Measurements from ENCODE around the gene LILRA2. TPM values are rescaled to one million over a fixed set of nuclear protein-coding genes. Genes with fewer than 3 reads are reported as not detected.
"Not testable (repeated sequence)": the region's sequence is repeated elsewhere in the genome, so short reads cannot be mapped to it uniquely, and the experiment has no call there.

The LILRA2 gene
- polyA plus RNA-seq, 6 donors from 2014 or later: 1.4 to 9.2 (median 2.9) TPM

DNA sequence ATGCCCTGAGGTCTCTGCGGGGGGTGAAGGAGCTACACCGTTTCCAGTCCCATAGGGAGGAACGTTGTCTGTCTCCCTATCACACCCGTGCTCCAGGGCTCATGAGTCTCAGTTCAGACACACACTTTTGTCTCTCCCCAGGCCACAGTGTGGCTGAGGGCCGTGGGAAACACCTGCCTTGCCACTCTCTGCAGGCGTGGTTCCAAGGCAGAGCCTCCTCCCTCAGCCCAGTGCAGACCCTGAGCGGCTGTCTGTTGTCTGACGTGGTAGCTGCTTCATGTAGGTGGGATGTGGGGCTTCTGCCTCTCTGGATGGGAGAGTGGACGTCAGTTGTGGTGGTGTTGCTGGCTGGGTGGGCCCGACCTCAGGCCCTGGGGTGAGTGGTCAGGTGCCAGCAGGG is 50.6 kb downstream of the LILRA2 start:
- Mint-ChIP-seq H3K4me1 (peaks cover 63 to 92% (median 86%) of the 10 kb centered on the region in 3 donors), H3K4me3 (peak overlapping the region; percentile 78 to 95 (median 86))

DNA sequence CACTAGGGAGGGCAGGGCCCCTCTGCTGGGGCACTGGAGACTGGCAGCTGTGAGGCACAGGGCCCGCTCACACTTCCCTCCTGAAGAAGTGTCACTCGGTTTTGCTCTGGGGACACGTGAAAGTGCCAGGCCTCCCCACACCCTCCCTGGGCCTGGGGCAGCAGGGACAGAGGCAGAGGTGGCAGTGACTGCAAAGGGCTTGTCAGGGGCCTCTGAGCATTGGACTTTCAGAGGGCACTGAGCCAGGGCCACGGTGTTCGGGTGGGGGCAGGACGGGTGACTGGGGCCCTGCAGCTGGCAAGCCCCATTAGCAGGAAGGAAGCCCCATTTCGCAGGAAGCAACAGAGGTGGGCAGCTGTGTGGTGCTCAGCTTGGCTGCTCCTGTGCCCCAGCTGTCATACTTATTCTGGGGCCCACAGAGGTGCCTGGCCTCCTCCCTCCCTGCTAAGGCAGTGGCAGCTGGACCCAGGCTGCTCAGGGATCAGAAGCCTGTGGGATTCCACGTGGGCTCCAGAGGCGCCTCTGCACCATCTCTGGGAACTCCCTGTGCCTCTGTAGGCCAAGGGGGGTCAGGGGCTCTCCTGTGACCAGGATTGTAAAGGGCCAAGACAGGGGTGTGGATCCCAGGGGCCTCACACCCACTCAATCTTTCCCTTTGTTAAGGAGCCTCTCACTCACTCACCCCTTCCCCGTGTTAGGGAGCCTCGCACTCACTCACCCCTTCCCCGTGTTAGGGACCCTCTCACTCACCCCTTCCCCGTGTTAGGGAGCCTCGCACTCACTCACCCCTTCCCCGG is 51.5 kb downstream of the LILRA2 start:
- peaks cover 70 to 97% (median 90%) of the 10 kb centered on the region in 3 donors for H3K4me1 Mint-ChIP-seq

More for the DNA sequence above, 50.6 kb downstream of the LILRA2 start:
- not testable (repeated sequence) for H3K9me3 Mint-ChIP-seq, H3K27me3 Mint-ChIP-seq
- peak; percentile 37 for DNase-seq
- Mint-ChIP-seq H3K27ac (peak overlapping the region; percentile 85 to 98 (median 97)), H3K36me3 (peaks cover 23 to 27% of the 10 kb centered on the region in 2 donors)
- peak; percentile 53 to 62 for ATAC-seq (ENCODE audit: low read depth in 2 of 2)

GRCh38 chr19:54626757-54627156 is 53.2 kb downstream of the LILRA2 start:
- Mint-ChIP-seq H3K36me3 (peaks cover 22 to 32% of the 10 kb centered on the region in 2 donors), H3K4me3 (peak overlapping the region in 4 of 8 donors; percentile 2 to 72 (median 48)), H3K9me3 (peaks cover 0 to 5% (median 0%) of the 10 kb centered on the region in 7 donors), H3K4me1 (peaks cover 74 to 98% (median 97%) of the 10 kb centered on the region in 3 donors), H3K27me3 (no peaks in the 10 kb centered on the region), H3K27ac (peak overlapping the region; percentile 88 to 97 (median 92))
- no peak for ATAC-seq (ENCODE audit: low read depth in 2 of 2)
- DNase-seq: no peak

More for the DNA sequence above, 51.5 kb downstream of the LILRA2 start:
- not testable (repeated sequence) for H3K27me3 Mint-ChIP-seq, H3K9me3 Mint-ChIP-seq
- peak overlapping the region; percentile 78 to 95 (median 86) for H3K4me3 Mint-ChIP-seq
- H3K36me3 Mint-ChIP-seq: peaks cover 27 to 29% of the 10 kb centered on the region in 2 donors
- DNase-seq (peak; percentile 64), ATAC-seq (ENCODE audit: low read depth in 2 of 2) (peak; percentile 82 to 84)
- peak overlapping the region; percentile 92 to 98 (median 97) for H3K27ac Mint-ChIP-seq

DNA sequence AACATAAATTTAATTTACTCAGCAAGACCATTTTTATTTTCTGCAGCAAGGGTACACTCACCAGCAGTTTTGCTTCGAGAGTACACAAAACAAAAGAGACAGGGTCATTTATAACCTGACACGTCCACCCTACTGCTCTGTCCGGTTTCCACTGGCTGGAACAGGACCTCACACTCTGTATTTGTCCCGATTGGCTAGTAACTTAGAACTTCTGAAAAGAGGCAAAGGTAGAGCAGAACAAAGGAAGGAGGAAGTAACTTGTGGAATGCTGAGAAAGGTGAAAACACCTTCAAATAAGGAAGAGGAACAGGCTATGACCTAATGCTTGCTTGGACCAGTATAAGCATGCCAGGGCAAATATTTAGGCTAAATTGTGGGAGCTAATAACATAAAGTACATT is 54.3 kb downstream of the LILRA2 start:
- DNase-seq; H3K9me3 Mint-ChIP-seq; ATAC-seq (ENCODE audit: low read depth in 2 of 2); H3K27me3 Mint-ChIP-seq: not testable (repeated sequence)
- Mint-ChIP-seq H3K36me3 (peaks cover 18 to 32% of the 10 kb centered on the region in 2 donors), H3K4me1 (peaks cover 66 to 94% (median 91%) of the 10 kb centered on the region in 3 donors), H3K4me3 (peak overlapping the region in 5 of 8 donors; percentile 30 to 65 (median 51)), H3K27ac (peak overlapping the region; percentile 61 to 94 (median 88))

GRCh38 chr19:54630262-54630661 is 56.7 kb downstream of the LILRA2 start, which contains the start of gene LILRB1:
Gene LILRB1, plus strand, starts transcription at chr19:54630484. Its CDS starts 590 bp downstream, at chr19:54631074.
- H3K4me1 Mint-ChIP-seq: peaks cover 56 to 70% (median 69%) of the 10 kb centered on the region in 3 donors
- DNase-seq: peak; percentile 39
- H3K4me3 Mint-ChIP-seq: peak within 1 kb of the TSS; percentile 60 to 97 (median 90)
- H3K27ac Mint-ChIP-seq: peak within 1 kb of the TSS; percentile 85 to 95 (median 92)
- peak; percentile 79 to 86 for ATAC-seq (ENCODE audit: low read depth in 2 of 2)
- not testable (repeated sequence) for H3K9me3 Mint-ChIP-seq, H3K27me3 Mint-ChIP-seq
- peaks cover 18 to 32% of the 10 kb centered on the region in 2 donors for H3K36me3 Mint-ChIP-seq

GRCh38 chr19:54630782-54631181 is 57.2 kb downstream of the LILRA2 start:
- Mint-ChIP-seq H3K36me3 (peaks cover 18 to 32% of the 10 kb centered on the region in 2 donors), H3K27me3 (no peaks in the 10 kb centered on the region), H3K27ac (peak overlapping the region; percentile 85 to 95 (median 92)), H3K4me3 (peak overlapping the region in 7 of 8 donors; percentile 83 to 97 (median 91)), H3K4me1 (peaks cover 51 to 65% (median 64%) of the 10 kb centered on the region in 3 donors), H3K9me3 (peaks cover 0 to 5% (median 0%) of the 10 kb centered on the region in 7 donors)
- no peak for DNase-seq
- peak in 1 of 2 donors; percentile 9 for ATAC-seq (ENCODE audit: low read depth in 2 of 2)

DNA sequence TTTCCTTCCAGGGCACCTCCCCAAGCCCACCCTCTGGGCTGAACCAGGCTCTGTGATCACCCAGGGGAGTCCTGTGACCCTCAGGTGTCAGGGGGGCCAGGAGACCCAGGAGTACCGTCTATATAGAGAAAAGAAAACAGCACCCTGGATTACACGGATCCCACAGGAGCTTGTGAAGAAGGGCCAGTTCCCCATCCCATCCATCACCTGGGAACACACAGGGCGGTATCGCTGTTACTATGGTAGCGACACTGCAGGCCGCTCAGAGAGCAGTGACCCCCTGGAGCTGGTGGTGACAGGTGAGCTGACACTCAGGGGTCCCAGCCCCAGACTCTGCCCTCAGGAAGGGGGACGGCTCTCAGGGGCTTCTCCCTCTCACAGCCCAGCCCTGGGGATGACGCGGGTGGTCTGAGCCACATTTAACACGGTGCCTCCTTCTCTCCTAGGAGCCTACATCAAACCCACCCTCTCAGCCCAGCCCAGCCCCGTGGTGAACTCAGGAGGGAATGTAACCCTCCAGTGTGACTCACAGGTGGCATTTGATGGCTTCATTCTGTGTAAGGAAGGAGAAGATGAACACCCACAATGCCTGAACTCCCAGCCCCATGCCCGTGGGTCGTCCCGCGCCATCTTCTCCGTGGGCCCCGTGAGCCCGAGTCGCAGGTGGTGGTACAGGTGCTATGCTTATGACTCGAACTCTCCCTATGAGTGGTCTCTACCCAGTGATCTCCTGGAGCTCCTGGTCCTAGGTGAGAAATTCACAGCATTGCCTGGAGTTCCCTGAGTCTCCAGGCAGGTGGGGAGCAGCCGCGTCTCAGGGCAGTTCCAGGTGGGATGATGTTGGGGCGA is 58.1 kb downstream of the LILRA2 start:
- DNase-seq; ATAC-seq (ENCODE audit: low read depth in 2 of 2); H3K9me3 Mint-ChIP-seq; H3K27me3 Mint-ChIP-seq: not testable (repeated sequence)
- H3K27ac Mint-ChIP-seq: peak overlapping the region in 4 of 6 donors; percentile 71 to 93 (median 90)
- peak overlapping the region in 6 of 8 donors; percentile 32 to 94 (median 68) for H3K4me3 Mint-ChIP-seq
- peaks cover 12 to 27% of the 10 kb centered on the region in 2 donors for H3K36me3 Mint-ChIP-seq
- peaks cover 42 to 56% (median 55%) of the 10 kb centered on the region in 3 donors for H3K4me1 Mint-ChIP-seq

GRCh38 chr19:54632517-54632916 is 58.9 kb downstream of the LILRA2 start:
- peaks cover 8 to 20% of the 10 kb centered on the region in 2 donors for H3K36me3 Mint-ChIP-seq
- DNase-seq; ATAC-seq (ENCODE audit: low read depth in 2 of 2); H3K4me3 Mint-ChIP-seq; H3K27me3 Mint-ChIP-seq; H3K9me3 Mint-ChIP-seq: not testable (repeated sequence)
- peak overlapping the region in 2 of 6 donors; percentile 69 to 92 for H3K27ac Mint-ChIP-seq
- H3K4me1 Mint-ChIP-seq: peaks cover 38 to 49% (median 47%) of the 10 kb centered on the region in 3 donors

- H3K27me3 Mint-ChIP-seq: no peaks in the 10 kb centered on the region
- H3K4me1 Mint-ChIP-seq: peaks cover 31 to 40% (median 38%) of the 10 kb centered on the region in 3 donors
- H3K36me3 Mint-ChIP-seq: peaks cover 8 to 14% of the 10 kb centered on the region in 2 donors
- no peaks in the 10 kb centered on the region for H3K9me3 Mint-ChIP-seq
- H3K4me3 Mint-ChIP-seq: no peak overlapping the region
- peak overlapping the region in 2 of 6 donors; percentile 81 to 92 for H3K27ac Mint-ChIP-seq
- ATAC-seq (ENCODE audit: low read depth in 2 of 2) (no peak), DNase-seq (no peak)
Measured at GRCh38 chr19:54633401-54633800, 59.8 kb downstream of the LILRA2 start.

DNA sequence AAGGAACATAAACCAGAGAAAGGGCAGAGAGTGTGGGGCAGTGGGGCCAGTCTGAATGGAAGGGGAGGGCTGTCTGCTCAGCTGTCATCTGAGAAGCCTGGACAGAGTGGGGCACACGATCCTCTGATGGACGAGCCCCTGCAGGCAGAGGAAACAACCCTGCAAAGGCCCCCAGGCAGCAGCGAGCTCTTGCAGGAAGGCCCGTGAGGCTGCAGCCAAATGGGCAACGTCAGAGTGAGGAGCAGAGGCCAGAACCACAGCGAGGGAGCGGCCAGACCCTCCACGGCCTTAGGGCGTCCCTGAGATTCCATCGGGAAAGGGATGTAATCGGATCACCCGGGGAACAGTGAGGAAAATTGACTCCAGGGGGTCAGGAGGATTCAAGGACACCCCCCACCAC is 62.5 kb downstream of the LILRA2 start:
- not testable (repeated sequence) for H3K36me3 Mint-ChIP-seq; H3K9me3 Mint-ChIP-seq; ATAC-seq (ENCODE audit: low read depth in 2 of 2); H3K27me3 Mint-ChIP-seq; DNase-seq; H3K27ac Mint-ChIP-seq
- H3K4me3 Mint-ChIP-seq: peak overlapping the region in 1 of 8 donors; percentile 59
- H3K4me1 Mint-ChIP-seq: peaks cover 8 to 19% (median 14%) of the 10 kb centered on the region in 3 donors

- H3K4me3 Mint-ChIP-seq: no peak overlapping the region
- ATAC-seq (ENCODE audit: low read depth in 2 of 2) (no peak), DNase-seq (no peak)
- peaks cover 0 to 4% (median 0%) of the 10 kb centered on the region in 3 donors for H3K27me3 Mint-ChIP-seq
- no peaks in the 10 kb centered on the region for H3K9me3 Mint-ChIP-seq
- H3K27ac Mint-ChIP-seq: no peak overlapping the region
- peaks cover 9 to 17% (median 13%) of the 10 kb centered on the region in 3 donors for H3K4me1 Mint-ChIP-seq
- peaks cover 0 to 8% of the 10 kb centered on the region in 2 donors for H3K36me3 Mint-ChIP-seq
Measured at GRCh38 chr19:54638683-54639082, 65.1 kb downstream of the LILRA2 start.

All from naive B cell (primary cell).